ENCODE data around the gene MCRS1.

The MCRS1 gene

DNA sequence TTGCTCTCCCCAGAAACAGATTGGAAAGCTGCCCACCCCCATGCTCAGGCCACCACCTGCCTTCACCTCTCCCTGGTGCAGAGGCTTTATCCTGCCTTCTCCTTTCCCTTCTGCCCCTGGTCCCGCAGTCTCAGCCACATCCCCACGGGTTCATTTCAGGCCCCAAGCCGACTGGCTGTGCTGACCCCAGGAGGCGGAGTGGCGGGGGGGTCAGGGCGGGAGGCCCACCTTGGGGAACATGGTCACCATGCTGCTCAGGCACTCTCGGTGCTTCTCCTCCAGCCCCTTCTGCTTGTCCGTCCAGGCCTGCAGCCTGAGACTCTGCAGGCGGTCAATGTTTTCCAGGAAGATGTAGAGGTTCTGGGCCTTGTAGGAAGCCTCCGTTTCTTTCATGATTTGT lies 30.6 kb upstream of the MCRS1 start:
- H3K27ac ChIP-seq (ENCODE audit: low read length), result no peak overlapping the region

GRCh38 chr12:49588721-49589516 lies 21.0 kb upstream of the MCRS1 start:
- Histone ChIP-seq H3K27me3 (ENCODE audit: insufficient read depth, low read length) (no peaks in the 10 kb centered on the region), H3K4me3 (ENCODE audit: low read length) (no peak overlapping the region), H3K4me1 (ENCODE audit: insufficient read depth, low read length) (no peaks in the 10 kb centered on the region), H3K9ac (ENCODE audit: low read depth, low read length) (no peak overlapping the region), H3K9me3 (ENCODE audit: insufficient read depth, low read depth, low read length) (no peaks in the 10 kb centered on the region), H3K36me3 (ENCODE audit: insufficient read depth, low read depth, low read length) (0 out of 2 replicates have a peak, but pooled peaks cover 5% of the 10 kb centered on the region), H3K27ac (ENCODE audit: low read length) (no peak overlapping the region)

More for the DNA sequence above, 30.6 kb upstream of the MCRS1 start:
- Histone ChIP-seq H3K4me1 (ENCODE audit: insufficient read depth, low read length) (no peaks in the 10 kb centered on the region), H3K4me3 (ENCODE audit: low read length) (no peak overlapping the region), H3K36me3 (ENCODE audit: insufficient read depth, low read depth, low read length) (no peaks in the 10 kb centered on the region), H3K27me3 (ENCODE audit: insufficient read depth, low read length) (0 out of 2 replicates have a peak, but pooled peaks cover 10% of the 10 kb centered on the region), H3K9me3 (ENCODE audit: insufficient read depth, low read depth, low read length) (no peaks in the 10 kb centered on the region), H3K9ac (ENCODE audit: low read depth, low read length) (no peak overlapping the region)

GRCh38 chr12:49588281-49588680 lies 20.3 kb upstream of the MCRS1 start:
- no peak overlapping the region for H3K27ac ChIP-seq (ENCODE audit: low read length)
- peaks cover 11% of the 10 kb centered on the region; the same call in 1 of the 2 replicates for H3K36me3 ChIP-seq (ENCODE audit: insufficient read depth, low read depth, low read length)
- no peaks in the 10 kb centered on the region for H3K27me3 ChIP-seq (ENCODE audit: insufficient read depth, low read length)
- H3K4me3 ChIP-seq (ENCODE audit: low read length), result no peak overlapping the region
- H3K9ac ChIP-seq (ENCODE audit: low read depth, low read length), result no peak overlapping the region
- no peaks in the 10 kb centered on the region for H3K4me1 ChIP-seq (ENCODE audit: insufficient read depth, low read length)
- no peaks in the 10 kb centered on the region for H3K9me3 ChIP-seq (ENCODE audit: insufficient read depth, low read depth, low read length)

- H3K4me1 ChIP-seq (ENCODE audit: insufficient read depth, low read length), result no peaks in the 10 kb centered on the region
- H3K4me3 ChIP-seq (ENCODE audit: low read length), result no peak overlapping the region
- H3K9ac ChIP-seq (ENCODE audit: low read depth, low read length), result no peak overlapping the region
- no peaks in the 10 kb centered on the region for H3K27me3 ChIP-seq (ENCODE audit: insufficient read depth, low read length)
- no peaks in the 10 kb centered on the region for H3K9me3 ChIP-seq (ENCODE audit: insufficient read depth, low read depth, low read length)
- H3K27ac ChIP-seq (ENCODE audit: low read length), result no peak overlapping the region
- peaks cover 13% of the 10 kb centered on the region; the same call in 1 of the 2 replicates for H3K36me3 ChIP-seq (ENCODE audit: insufficient read depth, low read depth, low read length)
Observed at GRCh38 chr12:49587174-49587908, 19.4 kb upstream of the MCRS1 start.

GRCh38 chr12:49585477-49586459 lies 17.8 kb upstream of the MCRS1 start:
- Histone ChIP-seq H3K4me3 (ENCODE audit: low read length) (no peak overlapping the region), H3K9me3 (ENCODE audit: insufficient read depth, low read depth, low read length) (no peaks in the 10 kb centered on the region), H3K4me1 (ENCODE audit: insufficient read depth, low read length) (0 out of 2 replicates have a peak, but pooled peaks cover 5% of the 10 kb centered on the region), H3K36me3 (ENCODE audit: insufficient read depth, low read depth, low read length) (peaks cover 13% of the 10 kb centered on the region; the same call in 1 of the 2 replicates), H3K27me3 (ENCODE audit: insufficient read depth, low read length) (no peaks in the 10 kb centered on the region), H3K9ac (ENCODE audit: low read depth, low read length) (no peak overlapping the region), H3K27ac (ENCODE audit: low read length) (no peak overlapping the region)

DNA sequence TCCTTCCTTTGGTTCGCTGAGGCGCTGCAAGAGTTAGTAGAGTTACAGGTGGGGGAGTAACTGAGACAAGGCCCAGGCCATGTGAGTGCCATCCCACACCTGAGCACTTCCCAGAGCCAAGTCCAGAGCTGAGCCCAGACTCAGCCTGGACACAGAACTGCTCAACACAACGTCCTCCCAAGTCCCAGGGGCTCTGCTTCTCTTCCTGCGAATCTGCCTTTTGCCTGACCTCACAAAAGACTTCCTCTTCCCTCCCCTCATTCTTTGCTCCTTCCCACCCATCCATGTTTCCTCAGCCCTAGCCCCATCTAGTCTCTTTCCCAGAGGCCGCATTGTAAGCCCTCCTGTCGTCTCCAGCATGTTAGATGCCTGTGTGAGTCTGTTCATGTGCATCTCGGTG lies 16.6 kb upstream of the MCRS1 start:
- Histone ChIP-seq H3K27me3 (ENCODE audit: insufficient read depth, low read length) (no peaks in the 10 kb centered on the region), H3K9me3 (ENCODE audit: insufficient read depth, low read depth, low read length) (no peaks in the 10 kb centered on the region), H3K27ac (ENCODE audit: low read length) (no peak overlapping the region), H3K36me3 (ENCODE audit: insufficient read depth, low read depth, low read length) (peaks cover 13% of the 10 kb centered on the region; the same call in 1 of the 2 replicates), H3K9ac (ENCODE audit: low read depth, low read length) (no peak overlapping the region), H3K4me1 (ENCODE audit: insufficient read depth, low read length) (0 out of 2 replicates have a peak, but pooled peaks cover 5% of the 10 kb centered on the region), H3K4me3 (ENCODE audit: low read length) (no peak overlapping the region)

DNA sequence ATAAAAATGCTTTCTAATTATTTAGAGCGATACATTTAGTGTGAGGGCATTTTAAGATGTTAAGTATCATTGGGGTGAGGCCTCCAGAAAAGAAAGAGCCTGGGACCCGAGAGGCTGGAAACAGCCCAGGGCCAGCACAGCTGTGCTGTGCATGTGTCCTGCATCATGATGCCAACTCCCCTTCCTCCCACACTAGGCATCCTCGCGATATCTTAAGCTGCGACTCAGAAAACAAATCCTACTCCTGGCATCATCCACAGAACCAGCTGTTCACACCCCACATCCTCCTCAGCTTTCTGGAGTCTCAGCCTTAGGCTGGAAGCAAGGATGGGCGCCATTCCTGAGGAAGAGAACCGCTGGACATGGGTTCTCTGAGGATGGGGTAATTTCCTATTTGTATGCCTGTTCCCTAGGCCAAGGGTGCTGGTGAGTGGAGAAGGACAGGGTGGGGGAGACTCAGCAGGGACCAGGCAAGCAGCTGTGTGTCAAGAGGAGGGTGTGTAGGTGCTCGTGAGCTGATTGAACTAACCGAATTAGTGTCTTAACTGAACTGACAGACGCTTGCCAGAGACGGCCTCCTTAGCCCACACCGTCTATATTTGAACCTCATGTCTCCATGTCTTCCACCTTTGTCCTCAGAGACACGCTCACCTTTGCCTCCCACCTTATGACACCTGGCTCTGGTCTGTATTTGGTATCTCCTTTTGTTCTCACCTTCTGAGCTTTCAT lies 15.6 kb upstream of the MCRS1 start:
- Histone ChIP-seq H3K9ac (ENCODE audit: low read depth, low read length) (no peak overlapping the region), H3K27ac (ENCODE audit: low read length) (no peak overlapping the region)

GRCh38 chr12:49582850-49583249 lies 14.9 kb upstream of the MCRS1 start:
- Histone ChIP-seq H3K9ac (ENCODE audit: low read depth, low read length) (no peak overlapping the region), H3K36me3 (ENCODE audit: insufficient read depth, low read depth, low read length) (peaks cover 13% of the 10 kb centered on the region; the same call in 1 of the 2 replicates), H3K4me3 (ENCODE audit: low read length) (no peak overlapping the region), H3K27ac (ENCODE audit: low read length) (no peak overlapping the region), H3K4me1 (ENCODE audit: insufficient read depth, low read length) (0 out of 2 replicates have a peak, but pooled peaks cover 5% of the 10 kb centered on the region), H3K9me3 (ENCODE audit: insufficient read depth, low read depth, low read length) (no peaks in the 10 kb centered on the region), H3K27me3 (ENCODE audit: insufficient read depth, low read length) (no peaks in the 10 kb centered on the region)

More for the DNA sequence above, 15.6 kb upstream of the MCRS1 start:
- Histone ChIP-seq H3K4me3 (ENCODE audit: low read length) (no peak overlapping the region), H3K27me3 (ENCODE audit: insufficient read depth, low read length) (no peaks in the 10 kb centered on the region), H3K36me3 (ENCODE audit: insufficient read depth, low read depth, low read length) (peaks cover 13% of the 10 kb centered on the region; the same call in 1 of the 2 replicates), H3K4me1 (ENCODE audit: insufficient read depth, low read length) (0 out of 2 replicates have a peak, but pooled peaks cover 5% of the 10 kb centered on the region), H3K9me3 (ENCODE audit: insufficient read depth, low read depth, low read length) (no peaks in the 10 kb centered on the region)

GRCh38 chr12:49582201-49582600 lies 14.3 kb upstream of the MCRS1 start:
- H3K4me3 ChIP-seq (ENCODE audit: low read length), result no peak overlapping the region
- no peak overlapping the region for H3K9ac ChIP-seq (ENCODE audit: low read depth, low read length)
- 0 out of 2 replicates have a peak, but pooled peaks cover 5% of the 10 kb centered on the region for H3K4me1 ChIP-seq (ENCODE audit: insufficient read depth, low read length)
- no peak overlapping the region for H3K27ac ChIP-seq (ENCODE audit: low read length)
- no peaks in the 10 kb centered on the region for H3K27me3 ChIP-seq (ENCODE audit: insufficient read depth, low read length)
- no peaks in the 10 kb centered on the region for H3K9me3 ChIP-seq (ENCODE audit: insufficient read depth, low read depth, low read length)
- peaks cover 13% of the 10 kb centered on the region; the same call in 1 of the 2 replicates for H3K36me3 ChIP-seq (ENCODE audit: insufficient read depth, low read depth, low read length)

GRCh38 chr12:49580572-49581535 lies 12.9 kb upstream of the MCRS1 start:
- no peaks in the 10 kb centered on the region for H3K9me3 ChIP-seq (ENCODE audit: insufficient read depth, low read depth, low read length)
- H3K4me1 ChIP-seq (ENCODE audit: insufficient read depth, low read length), result 0 out of 2 replicates have a peak, but pooled peaks cover 5% of the 10 kb centered on the region
- 0 out of 2 replicates have a peak overlapping the region, but pooled peaks have one; percentile 4 for H3K4me3 ChIP-seq (ENCODE audit: low read length)
- H3K27me3 ChIP-seq (ENCODE audit: insufficient read depth, low read length), result no peaks in the 10 kb centered on the region
- no peak overlapping the region for H3K27ac ChIP-seq (ENCODE audit: low read length)
- H3K9ac ChIP-seq (ENCODE audit: low read depth, low read length), result no peak overlapping the region
- peaks cover 17% of the 10 kb centered on the region for H3K36me3 ChIP-seq (ENCODE audit: insufficient read depth, low read depth, low read length)

Measured in iPS-20b (cell line).